Motor neuron (in vitro differentiated cells): ENCODE data around the gene ZNF423. TPM values are rescaled to one million over a fixed set of nuclear protein-coding genes. Genes with fewer than 3 reads are reported as not detected.
A peak's percentile ranks its signal among the peaks of the same experiment; 100 is the strongest.

ENCODE experiments used
- ATAC-seq, 8 experiments: fragments of 200-7000 bp; cut with Tn5 transposase; replicated peaks in 6 of 8; 2 replicates each; pipeline ENCODE4 v1.8.0; 2021; ENCODE audit warnings: mild to moderate bottlenecking in 8 of 8, moderate library complexity in 8 of 8
- H3K27ac ChIP-seq, 2 donors: fragments of 250-450 bp; sonication (Bioruptor Pico); 2 replicates each; pipeline ENCODE4 v1.9.0; 2021; ENCODE audit warnings: antibody characterized with exemption in 2 of 2, mild to moderate bottlenecking in 2 of 2, moderate library complexity in 1 of 2
- H3K4me1 ChIP-seq, 2 donors: fragments of 250-450 bp; sonication (Bioruptor Pico); replicated peaks in 1 of 2; 2 replicates each; pipeline ENCODE4 v1.6.1; 2021; ENCODE audit warnings: antibody characterized with exemption in 2 of 2, mild to moderate bottlenecking in 2 of 2, moderate library complexity in 1 of 2
- H3K4me3 ChIP-seq, 5 donors: fragments of 250-450 bp; sonication (Bioruptor Pico); 2 replicates each; pipeline ENCODE4 v1.9.0; 2021; ENCODE audit warnings: antibody characterized with exemption in 5 of 5, mild to moderate bottlenecking in 5 of 5, moderate library complexity in 4 of 5
- WGBS, 10 experiments: fragments of 450-650 bp; shearing (Covaris generic); methylation state at CpG; one replicate each; pipeline ENCODE4 v1.0.0; 2022; 5-methylcytosine and 5-hydroxymethylcytosine counted together
- in situ Hi-C, 9 experiments: fragments of 400-800 bp; cut with MboI; loops; one replicate each; pipeline ENCODE4 v1.15.0; 2021; ENCODE audit warnings: low sequenced_read_pairs in 9 of 9, low pct_unique_long_range_greater_than_20kb in 2 of 9; ENCODE audit not compliant: unreplicated experiment in 9 of 9
- total RNA-seq, 8 experiments: library from RNA; unstranded; fragments of 300-600 nt; gene quantifications; 2 replicates each; pipeline versions ENCODE4 v1.2.3 to v1.2.4, GENCODE V29; 2022

The ZNF423 gene
- total RNA-seq, 8 experiments from 2014 or later: 1.1 to 31.2 (median 19.0) TPM

- Histone ChIP-seq H3K4me3 (peak overlapping the region in 2 of 5 donors; percentile 11 to 12), H3K4me1 (peaks cover 79 to 80% of the 10 kb centered on the region in 2 donors), H3K27ac (peak overlapping the region; percentile 88 to 93)
- WGBS, 10 experiments: 6 to 67% (median 20%) methylated on average over 1 to 9 of the region's 18 CpGs; no CpG with 5 or more reads in 3 of the 10 experiments
- no peak for ATAC-seq
- in situ Hi-C loops: loop anchor here in 1 of 9 experiments (25.0 kb wide), 1 partner anchor 89 kb away; no protein-coding TSS in a partner anchor
Observed at GRCh38 chr16:49701065-49701685, 154.7 kb downstream of the ZNF423 start.

GRCh38 chr16:49700251-49701064 lies 155.5 kb downstream of the ZNF423 start:
- Histone ChIP-seq H3K4me3 (peak overlapping the region in 2 of 5 donors; percentile 6 to 11), H3K27ac (peak overlapping the region; percentile 88 to 93), H3K4me1 (peaks cover 83 to 84% of the 10 kb centered on the region in 2 donors)
- in situ Hi-C loops: loop anchor here in 1 of 9 experiments (25.0 kb wide), 1 partner anchor 88 kb away; no protein-coding TSS in a partner anchor
- peak in 7 of 8 experiments; percentile 8 to 55 (median 44) for ATAC-seq
- 22 to 85% (median 43%) methylated on average over 1 to 6 of the region's 10 CpGs; no CpG with 5 or more reads in 3 of the 10 experiments for WGBS, 10 experiments

- no peak for ATAC-seq
- H3K4me3 ChIP-seq: no peak overlapping the region
- 20 to 70% (median 34%) methylated on average over 1 to 3 of the region's 3 CpGs; no CpG with 5 or more reads in 3 of the 10 experiments for WGBS, 10 experiments
Observed at GRCh38 chr16:49699841-49700175, 156.1 kb downstream of the ZNF423 start.

GRCh38 chr16:49698931-49699840 lies 156.7 kb downstream of the ZNF423 start:
- Histone ChIP-seq H3K4me3 (no peak overlapping the region), H3K4me1 (peaks cover 81 to 83% of the 10 kb centered on the region in 2 donors), H3K27ac (peak overlapping the region; percentile 88 to 93)
- 10 to 86% (median 37%) methylated on average over 1 to 14 of the region's 18 CpGs; no CpG with 5 or more reads in 2 of the 10 experiments for WGBS, 10 experiments
- in situ Hi-C loops: loop anchor here in 1 of 9 experiments (25.0 kb wide), 1 partner anchor 88 kb away; no protein-coding TSS in a partner anchor
- no peak for ATAC-seq

More at GRCh38 chr16:49699841-49700175, 156.1 kb downstream of the ZNF423 start:
- peak overlapping the region; percentile 88 to 93 for H3K27ac ChIP-seq
- in situ Hi-C loops: loop anchor here in 1 of 9 experiments (25.0 kb wide), 2 partner anchors 87 to 88 kb away; no protein-coding TSS in a partner anchor
- H3K4me1 ChIP-seq: peaks cover 83 to 84% of the 10 kb centered on the region in 2 donors

GRCh38 chr16:49698453-49698815 lies 157.5 kb downstream of the ZNF423 start:
- Histone ChIP-seq H3K4me1 (peaks cover 73 to 75% of the 10 kb centered on the region in 2 donors), H3K4me3 (no peak overlapping the region), H3K27ac (peak overlapping the region; percentile 88 to 93)
- 48 to 98% (median 74%) methylated on average over 1 to 7 of the region's 26 CpGs; no CpG with 5 or more reads in 4 of the 10 experiments for WGBS, 10 experiments
- in situ Hi-C loops: loop anchor here in 1 of 9 experiments (25.0 kb wide), 1 partner anchor 89 kb away; no protein-coding TSS in a partner anchor
- ATAC-seq: no peak

- in situ Hi-C loops: loop anchor here in 1 of 9 experiments (25.0 kb wide), 1 partner anchor 89 kb away; no protein-coding TSS in a partner anchor
- WGBS, 10 experiments: 15 to 85% (median 66%) methylated on average over 1 to 17 of the region's 28 CpGs; no CpG with 5 or more reads in 3 of the 10 experiments
- Histone ChIP-seq H3K4me1 (peaks cover 67 to 69% of the 10 kb centered on the region in 2 donors), H3K27ac (peak overlapping the region; percentile 88 to 93), H3K4me3 (no peak overlapping the region)
- ATAC-seq: no peak
Observed at GRCh38 chr16:49697631-49698452, 158.1 kb downstream of the ZNF423 start.

GRCh38 chr16:49696414-49697101 lies 159.4 kb downstream of the ZNF423 start:
- H3K4me1 ChIP-seq: peaks cover 55 to 58% of the 10 kb centered on the region in 2 donors
- no peak overlapping the region for H3K4me3 ChIP-seq
- peak in 5 of 8 experiments; percentile 5 to 16 (median 10) for ATAC-seq
- in situ Hi-C loops: loop anchor here in 1 of 9 experiments (25.0 kb wide), 1 partner anchor 91 kb away; no protein-coding TSS in a partner anchor
- 7 to 100% (median 60%) methylated on average over 1 to 9 of the region's 14 CpGs; no CpG with 5 or more reads in 5 of the 10 experiments for WGBS, 10 experiments
- peak overlapping the region; percentile 72 to 88 for H3K27ac ChIP-seq

- no peak for ATAC-seq
- in situ Hi-C loops: loop anchor here in 1 of 9 experiments (25.0 kb wide), 1 partner anchor 91 kb away; no protein-coding TSS in a partner anchor
- H3K4me1 ChIP-seq: peaks cover 51 to 52% of the 10 kb centered on the region in 2 donors
- WGBS, 10 experiments: 47 to 81% (median 55%) methylated on average over 3 to 4 of the region's 5 CpGs; no CpG with 5 or more reads in 6 of the 10 experiments
- H3K4me3 ChIP-seq: no peak overlapping the region
- peak overlapping the region; percentile 72 to 88 for H3K27ac ChIP-seq
Observed at GRCh38 chr16:49695782-49696413, 160.0 kb downstream of the ZNF423 start.

GRCh38 chr16:49693445-49693844 lies 162.5 kb downstream of the ZNF423 start:
- in situ Hi-C loops: loop anchor here in 1 of 9 experiments (25.0 kb wide), 1 partner anchor 94 kb away; no protein-coding TSS in a partner anchor
- WGBS, 10 experiments: 40 to 100% (median 87%) methylated on average over 1 to 5 of the region's 5 CpGs; no CpG with 5 or more reads in 1 of the 10 experiments
- H3K4me1 ChIP-seq: peaks cover 27 to 28% of the 10 kb centered on the region in 2 donors

GRCh38 chr16:49690778-49691177 lies 165.1 kb downstream of the ZNF423 start:
- in situ Hi-C loops: loop anchor here in 1 of 9 experiments (25.0 kb wide), 1 partner anchor 97 kb away; no protein-coding TSS in a partner anchor
- no peak for ATAC-seq
- Histone ChIP-seq H3K27ac (no peak overlapping the region), H3K4me3 (no peak overlapping the region), H3K4me1 (peaks cover 3 to 8% of the 10 kb centered on the region in 2 donors)
- 62 to 100% (median 92%) methylated on average over 1 to 7 of the region's 13 CpGs; no CpG with 5 or more reads in 3 of the 10 experiments for WGBS, 10 experiments

More at GRCh38 chr16:49693445-49693844, 162.5 kb downstream of the ZNF423 start:
- no peak for ATAC-seq
- Histone ChIP-seq H3K4me3 (no peak overlapping the region), H3K27ac (no peak overlapping the region)
